Measurements from ENCODE around the gene MSGN1. TPM values are rescaled to one million over a fixed set of nuclear protein-coding genes. Genes with fewer than 3 reads are reported as not detected.

The MSGN1 gene
- total and polyA plus RNA-seq, 2 of the 8 experiments (the other 6 are each of a cell fraction or from before 2014, with no cell fraction given) = not detected

DNA sequence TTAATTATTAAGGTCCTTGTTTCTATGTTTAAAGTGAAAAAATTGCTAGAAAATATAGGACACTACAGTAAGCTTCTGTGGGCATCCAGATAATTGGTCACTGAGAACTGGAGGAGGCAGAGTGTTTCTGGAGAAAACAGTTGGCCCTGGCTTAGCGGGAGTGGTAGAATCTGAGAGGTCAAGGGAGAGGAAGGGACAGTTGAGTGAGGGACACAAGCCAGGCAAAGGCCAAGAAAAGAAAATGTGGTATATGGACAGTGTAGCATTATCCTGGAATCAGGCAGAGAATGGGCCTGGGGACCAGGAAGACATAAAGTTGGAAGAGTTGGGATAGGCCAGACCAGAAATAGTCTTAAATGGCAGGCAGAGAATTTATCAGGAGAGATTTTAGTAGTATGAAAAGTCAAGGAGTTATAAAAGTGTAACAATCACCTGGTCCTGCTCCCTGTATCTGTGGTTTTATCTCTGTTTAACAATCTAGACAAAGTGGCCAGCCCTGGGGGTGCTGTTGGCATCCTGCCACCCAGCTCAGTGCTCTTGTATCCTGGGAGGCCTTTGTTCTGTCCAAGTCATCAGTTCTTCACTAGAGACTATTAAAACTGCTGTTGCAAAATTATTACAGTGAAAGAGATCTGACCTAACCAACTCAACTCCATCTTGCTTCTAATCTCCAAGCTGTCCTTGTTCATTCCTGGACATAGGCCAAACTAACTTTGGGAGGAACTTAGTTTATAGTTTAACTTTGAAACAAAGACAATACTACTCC is 15.4 kb upstream of the MSGN1 start (continued):
- TF ChIP-seq, protein P1, sequence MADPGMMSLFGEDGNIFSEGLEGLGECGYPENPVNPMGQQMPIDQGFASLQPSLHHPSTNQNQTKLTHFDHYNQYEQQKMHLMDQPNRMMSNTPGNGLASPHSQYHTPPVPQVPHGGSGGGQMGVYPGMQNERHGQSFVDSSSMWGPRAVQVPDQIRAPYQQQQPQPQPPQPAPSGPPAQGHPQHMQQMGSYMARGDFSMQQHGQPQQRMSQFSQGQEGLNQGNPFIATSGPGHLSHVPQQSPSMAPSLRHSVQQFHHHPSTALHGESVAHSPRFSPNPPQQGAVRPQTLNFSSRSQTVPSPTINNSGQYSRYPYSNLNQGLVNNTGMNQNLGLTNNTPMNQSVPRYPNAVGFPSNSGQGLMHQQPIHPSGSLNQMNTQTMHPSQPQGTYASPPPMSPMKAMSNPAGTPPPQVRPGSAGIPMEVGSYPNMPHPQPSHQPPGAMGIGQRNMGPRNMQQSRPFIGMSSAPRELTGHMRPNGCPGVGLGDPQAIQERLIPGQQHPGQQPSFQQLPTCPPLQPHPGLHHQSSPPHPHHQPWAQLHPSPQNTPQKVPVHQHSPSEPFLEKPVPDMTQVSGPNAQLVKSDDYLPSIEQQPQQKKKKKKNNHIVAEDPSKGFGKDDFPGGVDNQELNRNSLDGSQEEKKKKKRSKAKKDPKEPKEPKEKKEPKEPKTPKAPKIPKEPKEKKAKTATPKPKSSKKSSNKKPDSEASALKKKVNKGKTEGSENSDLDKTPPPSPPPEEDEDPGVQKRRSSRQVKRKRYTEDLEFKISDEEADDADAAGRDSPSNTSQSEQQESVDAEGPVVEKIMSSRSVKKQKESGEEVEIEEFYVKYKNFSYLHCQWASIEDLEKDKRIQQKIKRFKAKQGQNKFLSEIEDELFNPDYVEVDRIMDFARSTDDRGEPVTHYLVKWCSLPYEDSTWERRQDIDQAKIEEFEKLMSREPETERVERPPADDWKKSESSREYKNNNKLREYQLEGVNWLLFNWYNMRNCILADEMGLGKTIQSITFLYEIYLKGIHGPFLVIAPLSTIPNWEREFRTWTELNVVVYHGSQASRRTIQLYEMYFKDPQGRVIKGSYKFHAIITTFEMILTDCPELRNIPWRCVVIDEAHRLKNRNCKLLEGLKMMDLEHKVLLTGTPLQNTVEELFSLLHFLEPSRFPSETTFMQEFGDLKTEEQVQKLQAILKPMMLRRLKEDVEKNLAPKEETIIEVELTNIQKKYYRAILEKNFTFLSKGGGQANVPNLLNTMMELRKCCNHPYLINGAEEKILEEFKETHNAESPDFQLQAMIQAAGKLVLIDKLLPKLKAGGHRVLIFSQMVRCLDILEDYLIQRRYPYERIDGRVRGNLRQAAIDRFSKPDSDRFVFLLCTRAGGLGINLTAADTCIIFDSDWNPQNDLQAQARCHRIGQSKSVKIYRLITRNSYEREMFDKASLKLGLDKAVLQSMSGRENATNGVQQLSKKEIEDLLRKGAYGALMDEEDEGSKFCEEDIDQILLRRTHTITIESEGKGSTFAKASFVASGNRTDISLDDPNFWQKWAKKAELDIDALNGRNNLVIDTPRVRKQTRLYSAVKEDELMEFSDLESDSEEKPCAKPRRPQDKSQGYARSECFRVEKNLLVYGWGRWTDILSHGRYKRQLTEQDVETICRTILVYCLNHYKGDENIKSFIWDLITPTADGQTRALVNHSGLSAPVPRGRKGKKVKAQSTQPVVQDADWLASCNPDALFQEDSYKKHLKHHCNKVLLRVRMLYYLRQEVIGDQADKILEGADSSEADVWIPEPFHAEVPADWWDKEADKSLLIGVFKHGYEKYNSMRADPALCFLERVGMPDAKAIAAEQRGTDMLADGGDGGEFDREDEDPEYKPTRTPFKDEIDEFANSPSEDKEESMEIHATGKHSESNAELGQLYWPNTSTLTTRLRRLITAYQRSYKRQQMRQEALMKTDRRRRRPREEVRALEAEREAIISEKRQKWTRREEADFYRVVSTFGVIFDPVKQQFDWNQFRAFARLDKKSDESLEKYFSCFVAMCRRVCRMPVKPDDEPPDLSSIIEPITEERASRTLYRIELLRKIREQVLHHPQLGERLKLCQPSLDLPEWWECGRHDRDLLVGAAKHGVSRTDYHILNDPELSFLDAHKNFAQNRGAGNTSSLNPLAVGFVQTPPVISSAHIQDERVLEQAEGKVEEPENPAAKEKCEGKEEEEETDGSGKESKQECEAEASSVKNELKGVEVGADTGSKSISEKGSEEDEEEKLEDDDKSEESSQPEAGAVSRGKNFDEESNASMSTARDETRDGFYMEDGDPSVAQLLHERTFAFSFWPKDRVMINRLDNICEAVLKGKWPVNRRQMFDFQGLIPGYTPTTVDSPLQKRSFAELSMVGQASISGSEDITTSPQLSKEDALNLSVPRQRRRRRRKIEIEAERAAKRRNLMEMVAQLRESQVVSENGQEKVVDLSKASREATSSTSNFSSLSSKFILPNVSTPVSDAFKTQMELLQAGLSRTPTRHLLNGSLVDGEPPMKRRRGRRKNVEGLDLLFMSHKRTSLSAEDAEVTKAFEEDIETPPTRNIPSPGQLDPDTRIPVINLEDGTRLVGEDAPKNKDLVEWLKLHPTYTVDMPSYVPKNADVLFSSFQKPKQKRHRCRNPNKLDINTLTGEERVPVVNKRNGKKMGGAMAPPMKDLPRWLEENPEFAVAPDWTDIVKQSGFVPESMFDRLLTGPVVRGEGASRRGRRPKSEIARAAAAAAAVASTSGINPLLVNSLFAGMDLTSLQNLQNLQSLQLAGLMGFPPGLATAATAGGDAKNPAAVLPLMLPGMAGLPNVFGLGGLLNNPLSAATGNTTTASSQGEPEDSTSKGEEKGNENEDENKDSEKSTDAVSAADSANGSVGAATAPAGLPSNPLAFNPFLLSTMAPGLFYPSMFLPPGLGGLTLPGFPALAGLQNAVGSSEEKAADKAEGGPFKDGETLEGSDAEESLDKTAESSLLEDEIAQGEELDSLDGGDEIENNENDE (IDR thresholded peaks at IDR 0.05; ENCODE audit: insufficient replicate concordance, low read length) = no peak

Measured in H1 (cell line).